GM12878 (cell line): ENCODE results near the gene RRP15. TPM values are rescaled to one million over a fixed set of nuclear protein-coding genes. Genes with fewer than 3 reads are reported as not detected.

Experiments used
- ATAC-seq: fragments of 200-7000 bp; cut with Tn5 transposase; 3 replicates; pipeline ENCODE4 v1.9.1; 2020; ENCODE audit warnings: mild to moderate bottlenecking, moderate library complexity
- BruUV-seq: library from RNA; stranded (reverse); fragments of 400-500 nt; replicated peaks from 2 replicates; lab custom pipeline; 2021; lab: Mats Ljungman, UMichigan
- CTCF ChIA-PET: fragments of 300-600 bp; sonication (Branson Sonifier 250); formaldehyde crosslinking; extraction: SDS; loops from one replicate; lab custom pipeline; 2021; ENCODE audit warnings: inconsistent platforms; lab: Yijun Ruan, JAX
- POLR2A ChIA-PET: fragments of 350-600 bp; formaldehyde crosslinking; extraction: SDS; loops from one replicate; lab custom pipeline; 2021; ENCODE audit warnings: inconsistent platforms; lab: Charles Lee
- RAD21 ChIA-PET: fragments of 300-600 bp; sonication (Branson Sonifier 250); formaldehyde crosslinking; loops from one replicate; lab custom pipeline; 2023; ENCODE audit warnings: antibody characterized with exemption; ENCODE audit not compliant: unreplicated experiment; lab: Charles Lee
- SMC1A ChIA-PET: fragments of 300-600 bp; sonication (Branson Sonifier 250); formaldehyde crosslinking; loops from one replicate; lab custom pipeline; 2023; ENCODE audit not compliant: unreplicated experiment, uncharacterized antibody; lab: Charles Lee
- DNase-seq: peaks from one replicate; pipeline ENCODE4 v3.0.0-alpha.2; 2011; ENCODE audit warnings: low read depth, low spot score
- FAIRE-seq: peaks from 3 replicates; lab custom pipeline; 2011; peaks lifted over from hg19 to GRCh38; lab: Jason Lieb, UNC
- H2AFZ ChIP-seq: 2 replicates; pipeline ENCODE4 v1.6.0; 2011; ENCODE audit warnings: low read depth, low read length, control low read depth; ENCODE audit not compliant: control insufficient read depth
- H3K27ac ChIP-seq: 2 replicates; pipeline ENCODE4 v1.5.1; 2011; ENCODE audit warnings: control low read depth; ENCODE audit not compliant: control insufficient read depth, insufficient read depth
- H3K27me3 ChIP-seq, 2 experiments: replicated peaks in 1 of 2; 2 replicates each; pipeline versions ENCODE4 v1.6.0 to v1.6.1; 2011; ENCODE audit warnings: low read length in 1 of 2; ENCODE audit not compliant: control insufficient read depth in 2 of 2, insufficient read depth in 2 of 2
- H3K36me3 ChIP-seq, 2 experiments: 2 replicates each; pipeline ENCODE4 v1.5.1; 2011; ENCODE audit warnings: low read length in 1 of 2; ENCODE audit not compliant: control insufficient read depth in 2 of 2, insufficient read depth in 2 of 2
- H3K4me1 ChIP-seq: 2 replicates; pipeline ENCODE4 v1.6.1; 2011; ENCODE audit warnings: mild to moderate bottlenecking, low read length, moderate library complexity, mixed read lengths; ENCODE audit not compliant: control insufficient read depth, insufficient read depth
- H3K4me2 ChIP-seq: 2 replicates; pipeline ENCODE4 v1.6.0; 2011; ENCODE audit warnings: control low read depth; ENCODE audit not compliant: control insufficient read depth, insufficient read depth
- H3K4me3 ChIP-seq: fragments of 200-600 bp; sonication (generic); 2 replicates; pipeline ENCODE4 v1.5.1; 2016
- H3K79me2 ChIP-seq: 2 replicates; pipeline ENCODE4 v1.6.0; 2011; ENCODE audit warnings: low read length; ENCODE audit not compliant: control insufficient read depth, insufficient read depth
- H3K9ac ChIP-seq: 2 replicates; pipeline ENCODE4 v1.8.0; 2011; ENCODE audit warnings: low read length, control low read depth, mixed read lengths; ENCODE audit not compliant: control insufficient read depth, insufficient read depth
- H3K9me3 ChIP-seq: replicated peaks from 3 replicates; pipeline ENCODE4 v1.5.1; 2011; ENCODE audit warnings: mild to moderate bottlenecking, low read length; ENCODE audit not compliant: control insufficient read depth, insufficient read depth
- H4K20me1 ChIP-seq: 2 replicates; pipeline ENCODE4 v1.6.0; 2011; ENCODE audit not compliant: control insufficient read depth, insufficient read depth
- BCL11A ChIP-seq: IDR thresholded peaks from 2 replicates; pipeline ENCODE4 v1.6.1; 2011; ENCODE audit warnings: low read depth, low read length
- BHLHE40 ChIP-seq, 2 experiments: fragments of 450-650 bp in 1 of 2; IDR thresholded peaks; 2 replicates each; pipeline ENCODE4 v1.6.1; 2011 to 2017; ENCODE audit warnings: low read depth in 2 of 2, borderline replicate concordance in 1 of 2, improper control_type of control experiment in 1 of 2, low read length in 1 of 2, mild to moderate bottlenecking in 1 of 2
- IKZF1 ChIP-seq: fragments of 450-650 bp; conservative IDR thresholded peaks from 2 replicates; pipeline ENCODE4 v1.6.1; 2017; ENCODE audit warnings: antibody characterized with exemption, mild to moderate bottlenecking
- NRF1 ChIP-seq: conservative IDR thresholded peaks from 2 replicates; pipeline ENCODE4 v1.6.1; 2011; ENCODE audit warnings: mild to moderate bottlenecking, low read depth, low read length, improper control_type of control experiment
- SMAD1 ChIP-seq: fragments of 450-650 bp; IDR thresholded peaks from 2 replicates; pipeline ENCODE4 v1.6.1; 2018; ENCODE audit warnings: mild to moderate bottlenecking, low read depth; ENCODE audit not compliant: partially characterized antibody
- SMC3 ChIP-seq: IDR thresholded peaks from 2 replicates; pipeline ENCODE4 v1.6.1; 2011; ENCODE audit warnings: low read length, improper control_type of control experiment, borderline replicate concordance
- SP1 ChIP-seq: IDR thresholded peaks from one replicate; pipeline ENCODE4 v1.6.1; 2011; ENCODE audit warnings: low read depth, low read length
- ZNF217 ChIP-seq: fragments of 450-650 bp; IDR thresholded peaks from 2 replicates; pipeline ENCODE4 v1.6.1; 2017; ENCODE audit warnings: antibody characterized with exemption, mild to moderate bottlenecking
- ZNF384 ChIP-seq: IDR thresholded peaks from 2 replicates; pipeline ENCODE4 v1.6.1; 2012; ENCODE audit warnings: low read depth, mild to moderate bottlenecking, low read length, improper control_type of control experiment, borderline replicate concordance
- WGBS: methylation state at CpG from one replicate; pipeline ENCODE4 v1.1.6; 2016; ENCODE audit warnings: low lambda C conversion rate; ENCODE audit not compliant: insufficient replicate concordance, insufficient coverage; ENCODE audit errors: missing lambda C conversion rate; 5-methylcytosine and 5-hydroxymethylcytosine counted together
- in situ Hi-C: fragments of 300-500 bp; cut with MboI; formaldehyde crosslinking; loops from 9 replicates; pipeline ENCODE4 v1.14.3; 2018; ENCODE audit warnings: mixed read lengths
- intact Hi-C: fragments of 100-400 bp; cut with micrococcal nuclease; formaldehyde crosslinking; loops from one replicate; pipeline ENCODE4 v1.14.2; 2022; ENCODE audit not compliant: unreplicated experiment
- polyA plus RNA-seq, 11 experiments: library from polyadenylated mRNA; depleted of rRNA in 4 of 11; unstranded in 6 of 11; stranded (reverse) in 5 of 11; fragments of >200 nt; fragmentation: Nextera tagmentation in 4 of 11; fragmentation: Illumina TruSeq in 1 of 11; extraction: Ambion mirVana in 4 of 11; extraction: Trizol in 1 of 11; gene quantifications; 1 replicate in 1 of 11; 2 replicates in 10 of 11; pipeline versions ENCODE4 v1.2.1 to v1.2.3, GENCODE V29; 2011 to 2016; ENCODE audit warnings: inconsistent platforms in 2 of 11, missing spikeins in 2 of 11, low read depth in 1 of 11
- total RNA-seq, 4 experiments: library from RNA; depleted of rRNA in 3 of 4; stranded (reverse); fragments of >200 nt in 3 of 4; fragmentation: Illumina TruSeq in 1 of 4; extraction: Trizol in 1 of 4; gene quantifications; 2 replicates each; pipeline versions ENCODE4 v1.2.1 to v1.2.3, GENCODE V29; 2013 to 2021
- TF ChIP-seq, protein P1 (sequence below): IDR thresholded peaks from 2 replicates; pipeline ENCODE4 v1.6.1; 2012; ENCODE audit warnings: low read depth, low read length, improper control_type of control experiment
- TF ChIP-seq, protein P2 (sequence below): IDR thresholded peaks from 2 replicates; pipeline ENCODE4 v1.6.1; 2011; ENCODE audit warnings: mild to moderate bottlenecking, low read depth, low read length, moderate library complexity; ENCODE audit not compliant: insufficient replicate concordance

RRP15 gene
- total and polyA plus RNA-seq, 10 of the 15 experiments (the other 5 are each of a cell fraction or from before 2014, with no cell fraction given): 5.6 to 37.8 (median 19.1) TPM

DNA sequence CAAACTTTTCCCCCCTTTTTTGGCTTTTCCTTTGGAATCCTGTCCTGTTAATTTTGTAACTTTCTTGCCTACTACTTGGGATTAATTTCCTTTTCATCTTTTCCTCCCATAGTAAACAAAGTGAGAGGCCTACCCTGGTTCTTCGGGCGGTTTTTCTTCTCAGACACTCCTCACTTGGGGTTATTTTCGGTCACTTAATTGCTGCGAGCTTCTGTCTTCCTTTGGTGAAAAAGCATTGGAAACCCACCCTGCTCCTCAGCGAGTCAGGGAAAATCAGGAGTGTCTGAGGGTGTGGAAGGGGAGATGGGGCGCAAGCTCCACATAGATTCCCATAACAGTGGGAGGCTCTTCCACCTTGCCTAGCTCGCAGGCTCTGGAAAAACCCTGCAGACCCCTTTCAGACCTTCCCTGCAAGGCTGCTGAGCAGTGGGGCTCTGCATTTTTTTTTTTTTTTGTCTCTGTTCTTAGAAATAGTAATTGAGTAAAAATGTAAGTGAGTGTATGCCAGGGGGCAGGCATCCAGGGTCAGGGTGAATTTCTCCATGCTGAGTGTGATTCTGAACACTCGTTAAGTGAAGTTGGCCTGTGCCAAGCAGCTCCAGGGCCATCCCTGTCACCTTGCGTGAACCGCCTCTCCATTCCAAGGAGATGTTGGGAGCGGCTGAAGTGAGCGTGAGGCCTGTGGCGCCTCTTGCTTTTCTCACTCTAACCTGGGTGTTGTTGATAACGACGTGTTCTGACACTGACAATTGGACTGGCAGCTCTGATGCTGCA is 80.3 kb downstream of the RRP15 start (continued):
- TF ChIP-seq, protein P1, sequence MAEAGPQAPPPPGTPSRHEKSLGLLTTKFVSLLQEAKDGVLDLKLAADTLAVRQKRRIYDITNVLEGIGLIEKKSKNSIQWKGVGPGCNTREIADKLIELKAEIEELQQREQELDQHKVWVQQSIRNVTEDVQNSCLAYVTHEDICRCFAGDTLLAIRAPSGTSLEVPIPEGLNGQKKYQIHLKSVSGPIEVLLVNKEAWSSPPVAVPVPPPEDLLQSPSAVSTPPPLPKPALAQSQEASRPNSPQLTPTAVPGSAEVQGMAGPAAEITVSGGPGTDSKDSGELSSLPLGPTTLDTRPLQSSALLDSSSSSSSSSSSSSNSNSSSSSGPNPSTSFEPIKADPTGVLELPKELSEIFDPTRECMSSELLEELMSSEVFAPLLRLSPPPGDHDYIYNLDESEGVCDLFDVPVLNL: no peak
- no peak for TF ChIP-seq SMAD1
- no peak for TF ChIP-seq SMC3
- no peak for TF ChIP-seq SP1

DNA sequence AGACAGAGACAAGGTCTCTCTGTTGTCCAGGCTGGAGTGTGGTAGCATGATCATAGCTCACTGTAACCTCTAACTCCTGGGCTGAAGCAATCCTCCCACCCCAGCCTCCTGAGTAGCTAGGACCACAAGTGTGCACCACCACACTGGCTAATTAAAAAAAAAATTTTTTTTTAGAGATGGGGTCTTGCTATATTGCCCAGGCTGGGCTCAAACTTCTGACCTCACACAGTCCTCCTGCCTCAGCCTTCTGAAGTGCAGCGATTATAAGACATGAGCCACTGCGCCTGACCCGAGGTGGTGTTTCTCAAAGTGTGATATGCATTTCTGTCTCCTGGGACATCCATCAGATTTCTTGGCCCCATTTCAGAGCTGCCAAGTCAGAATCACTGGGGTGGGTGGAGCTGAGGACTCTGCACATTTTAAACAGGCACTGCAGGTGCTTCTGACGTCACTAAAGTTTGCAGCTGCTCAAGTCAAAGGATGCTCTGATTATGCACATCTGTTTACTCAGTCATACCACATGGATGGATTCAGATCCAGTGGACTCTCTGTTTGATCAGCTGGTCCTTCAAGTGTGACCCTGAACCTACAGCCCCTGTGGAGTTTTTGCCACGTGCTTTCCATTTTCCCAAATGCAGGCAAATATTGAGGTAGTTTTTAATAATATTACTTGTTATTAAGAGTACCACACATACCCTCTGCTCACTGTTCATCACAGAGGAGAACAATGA is 81.4 kb downstream of the RRP15 start:
- CTCF ChIA-PET: no interaction called here
- Histone ChIP-seq H3K4me2 (no peak overlapping the region), H3K9ac (no peak overlapping the region), H3K27me3 (no peaks in the 10 kb centered on the region), H4K20me1 (no peaks in the 10 kb centered on the region), H3K4me1 (no peaks in the 10 kb centered on the region), H3K4me3 (no peak overlapping the region), H3K36me3 (no peaks in the 10 kb centered on the region), H3K79me2 (no peaks in the 10 kb centered on the region), H3K9me3 (no peaks in the 10 kb centered on the region), H2AFZ (no peak overlapping the region), H3K27ac (no peak overlapping the region)
- no peak for TF ChIP-seq NRF1
- no peak for TF ChIP-seq ZNF217
- TF ChIP-seq ZNF384: no peak
- TF ChIP-seq BHLHE40 (IDR thresholded peaks at IDR 0.05; ENCODE audit: borderline replicate concordance in 1 of 2, low read depth in 2 of 2, low read length in 1 of 2): no peak
- TF ChIP-seq BCL11A: no peak
- no peak for TF ChIP-seq IKZF1
- TF ChIP-seq, protein P2, sequence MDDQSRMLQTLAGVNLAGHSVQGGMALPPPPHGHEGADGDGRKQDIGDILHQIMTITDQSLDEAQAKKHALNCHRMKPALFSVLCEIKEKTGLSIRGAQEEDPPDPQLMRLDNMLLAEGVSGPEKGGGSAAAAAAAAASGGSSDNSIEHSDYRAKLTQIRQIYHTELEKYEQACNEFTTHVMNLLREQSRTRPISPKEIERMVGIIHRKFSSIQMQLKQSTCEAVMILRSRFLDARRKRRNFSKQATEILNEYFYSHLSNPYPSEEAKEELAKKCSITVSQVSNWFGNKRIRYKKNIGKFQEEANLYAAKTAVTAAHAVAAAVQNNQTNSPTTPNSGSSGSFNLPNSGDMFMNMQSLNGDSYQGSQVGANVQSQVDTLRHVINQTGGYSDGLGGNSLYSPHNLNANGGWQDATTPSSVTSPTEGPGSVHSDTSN: no peak
- no peak for FAIRE-seq
- RAD21 ChIA-PET: no interaction called here
- no TSS peak for BruUV-seq
- in situ Hi-C loops: no loop called here
- 48% methylated on average over 5 of the region's 5 CpGs for WGBS
- intact Hi-C loops: no loop called here
- SMC1A ChIA-PET: no interaction called here
- POLR2A ChIA-PET: no interaction called here
- ATAC-seq: no peak
- DNase-seq: no peak
